Hypothalamus (tissue), 51 donors: ENCODE data around the gene GRIA1.
A peak's percentile ranks its signal among the peaks of the same experiment; 100 is the strongest.
"Not testable (repeated sequence)": the region's sequence is repeated elsewhere in the genome, so short reads cannot be mapped to it uniquely, and the experiment has no call there.

ENCODE experiments used
- DNase-seq, 51 donors: peaks; one replicate each; lab custom pipeline; 2025; lab: John Stamatoyannopoulos, UW

The GRIA1 gene

GRCh38 chr5:153711755-153712154 is 221.3 kb downstream of the GRIA1 start:
- no peak for DNase-seq

- no peak for DNase-seq
These were observed 222.5 kb downstream of the GRIA1 start for GRCh38 chr5:153712946-153713345.

GRCh38 chr5:153713943-153714342 is 223.5 kb downstream of the GRIA1 start:
- DNase-seq = peak in 2 of 51 donors; percentile 4 to 47

- DNase-seq = no peak
These were observed 224.3 kb downstream of the GRIA1 start for GRCh38 chr5:153714798-153715197.

GRCh38 chr5:153717287-153717686 is 226.8 kb downstream of the GRIA1 start:
- no peak for DNase-seq

GRCh38 chr5:153718713-153719112 is 228.2 kb downstream of the GRIA1 start:
- no peak for DNase-seq

GRCh38 chr5:153719324-153719723 is 228.9 kb downstream of the GRIA1 start:
- DNase-seq = no peak

- not testable (repeated sequence) for DNase-seq
These were observed 232.6 kb downstream of the GRIA1 start for GRCh38 chr5:153723022-153723610.

- no peak for DNase-seq
These were observed 251.6 kb downstream of the GRIA1 start for GRCh38 chr5:153742060-153742459.

GRCh38 chr5:153744751-153745150 is 254.3 kb downstream of the GRIA1 start:
- no peak for DNase-seq

GRCh38 chr5:153745778-153746395 is 255.4 kb downstream of the GRIA1 start:
- DNase-seq = peak in 1 of 51 donors; percentile 44

- no peak for DNase-seq
These were observed 256.0 kb downstream of the GRIA1 start for GRCh38 chr5:153746440-153746839.

- no peak for DNase-seq
These were observed 258.4 kb downstream of the GRIA1 start for GRCh38 chr5:153748823-153749222.

GRCh38 chr5:153749960-153750359 is 259.5 kb downstream of the GRIA1 start:
- DNase-seq = peak in 8 of 51 donors; percentile 2 to 48 (median 6)

GRCh38 chr5:153751251-153751650 is 260.8 kb downstream of the GRIA1 start:
- no peak for DNase-seq

GRCh38 chr5:153752890-153753289 is 262.4 kb downstream of the GRIA1 start:
- no peak for DNase-seq

- DNase-seq = no peak
These were observed 263.4 kb downstream of the GRIA1 start for GRCh38 chr5:153753645-153754432.

- DNase-seq = no peak
These were observed 265.5 kb downstream of the GRIA1 start for GRCh38 chr5:153755913-153756500.

GRCh38 chr5:153756540-153756939 is 266.1 kb downstream of the GRIA1 start:
- DNase-seq = no peak

- DNase-seq = no peak
These were observed 275.5 kb downstream of the GRIA1 start for GRCh38 chr5:153765987-153766386.
